GM18526 (cell line): ENCODE measurements around the gene SPRED3.

Experiments used
- POLR2A ChIP-seq: IDR thresholded peaks from 3 replicates; pipeline ENCODE4 v1.6.1; 2011; ENCODE audit not compliant: insufficient read length; ENCODE audit errors: extremely low read depth

The SPRED3 gene

GRCh38 chr19:38367041-38367440 is 21.5 kb upstream of the SPRED3 start:
- no peak for TF ChIP-seq POLR2A

DNA sequence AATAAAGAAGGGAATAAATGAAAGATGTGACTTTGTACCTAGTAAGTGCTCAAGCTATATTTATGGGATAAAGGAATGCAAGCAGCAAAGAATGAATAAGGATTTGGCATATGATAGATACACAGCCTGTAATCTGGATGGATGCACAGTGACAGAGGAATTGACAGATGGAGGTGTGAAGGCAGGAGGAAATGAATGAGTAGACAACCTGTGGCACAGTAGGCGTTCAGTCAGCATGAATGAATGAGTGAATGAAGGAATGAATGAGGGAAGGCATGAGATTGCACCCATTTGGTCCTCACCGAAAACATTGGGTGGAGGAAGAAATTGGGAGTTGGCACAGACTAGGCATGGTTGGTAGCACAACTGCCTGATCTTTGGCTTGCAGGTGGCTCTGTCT is 18.9 kb upstream of the SPRED3 start:
- no peak for TF ChIP-seq POLR2A

DNA sequence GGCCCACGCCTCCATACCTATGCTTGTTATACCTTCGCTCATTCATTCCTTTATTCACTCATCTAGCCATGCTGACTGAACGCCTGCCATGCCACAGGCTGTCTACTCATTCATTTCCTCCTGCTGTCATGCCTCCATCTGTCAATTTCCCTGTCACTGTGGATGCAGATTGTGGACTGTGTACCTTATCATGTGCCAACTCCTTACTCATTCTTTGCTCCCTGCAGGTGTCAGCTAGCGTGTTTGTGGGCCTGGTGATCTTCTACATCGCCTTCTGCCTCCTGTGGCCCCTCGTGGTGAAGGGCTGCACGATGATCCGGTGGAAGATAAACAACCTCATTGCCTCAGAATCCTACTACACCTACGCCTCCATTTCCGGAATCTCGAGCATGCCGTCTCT is 18.2 kb upstream of the SPRED3 start:
- no peak for TF ChIP-seq POLR2A

DNA sequence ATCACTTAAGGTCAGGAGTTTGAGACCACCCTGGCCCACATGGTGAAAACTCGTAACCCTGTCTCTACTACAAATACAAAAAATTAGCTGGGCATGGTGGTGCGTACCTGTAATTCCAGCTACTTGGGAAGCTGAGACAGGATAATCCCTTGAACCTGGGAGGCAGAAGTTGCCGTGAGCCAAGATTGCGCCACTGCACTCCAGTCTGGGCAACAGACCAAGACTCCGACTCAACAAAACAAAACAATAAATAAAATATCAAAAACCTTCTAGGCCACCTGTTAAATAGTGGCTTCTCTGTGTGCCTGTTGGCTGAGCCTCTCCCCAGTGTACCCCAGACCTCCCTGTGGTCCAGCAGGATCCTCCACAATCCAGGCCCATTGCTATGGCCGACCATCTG is 17.4 kb upstream of the SPRED3 start:
- TF ChIP-seq POLR2A = no peak

GRCh38 chr19:38373907-38374331 is 14.6 kb upstream of the SPRED3 start:
- no peak for TF ChIP-seq POLR2A

DNA sequence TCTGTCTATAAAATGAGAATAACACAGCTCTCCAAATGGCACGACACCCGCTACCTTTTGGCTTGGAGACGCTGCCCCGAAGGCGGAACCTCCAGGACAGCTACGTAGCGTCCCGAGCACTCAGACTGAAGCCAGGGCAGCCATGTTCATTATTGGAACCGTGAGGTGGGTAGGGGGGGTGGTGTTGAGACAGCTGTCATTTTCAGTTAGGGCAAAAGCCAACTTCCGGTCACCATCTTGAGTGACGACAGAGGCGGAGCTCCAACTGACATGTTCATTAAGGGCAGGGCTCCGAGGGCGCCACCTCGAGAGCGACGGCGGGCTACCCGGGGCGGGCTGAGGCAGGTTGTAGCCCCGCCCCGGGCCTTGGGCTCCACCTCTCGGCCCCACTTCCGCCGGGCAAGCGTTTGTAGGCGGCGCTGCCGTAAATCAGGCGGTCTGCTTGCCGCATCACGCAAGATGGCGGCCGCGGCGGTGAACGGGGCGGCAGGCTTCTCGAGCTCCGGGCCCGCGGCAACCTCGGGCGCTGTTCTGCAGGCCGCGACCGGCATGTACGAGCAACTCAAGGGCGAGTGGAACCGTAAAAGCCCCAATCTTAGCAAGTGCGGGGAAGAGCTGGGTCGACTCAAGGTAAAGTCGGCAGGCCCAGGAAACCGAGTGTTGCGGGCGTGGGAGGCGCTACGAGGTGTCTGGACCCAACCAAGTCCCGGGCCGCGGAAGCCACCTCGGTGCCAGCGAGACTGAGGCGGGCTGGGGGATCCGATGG is 14.0 kb upstream of the SPRED3 start, which contains the start of gene PSMD8:
Gene PSMD8, plus strand, starts transcription at position 240 of the 766 bp plus-strand sequence. Its CDS starts 31 bp downstream, at position 271.
- TF ChIP-seq POLR2A = peak; percentile 96

GRCh38 chr19:38375098-38375493 is 13.4 kb upstream of the SPRED3 start:
- no peak for TF ChIP-seq POLR2A

DNA sequence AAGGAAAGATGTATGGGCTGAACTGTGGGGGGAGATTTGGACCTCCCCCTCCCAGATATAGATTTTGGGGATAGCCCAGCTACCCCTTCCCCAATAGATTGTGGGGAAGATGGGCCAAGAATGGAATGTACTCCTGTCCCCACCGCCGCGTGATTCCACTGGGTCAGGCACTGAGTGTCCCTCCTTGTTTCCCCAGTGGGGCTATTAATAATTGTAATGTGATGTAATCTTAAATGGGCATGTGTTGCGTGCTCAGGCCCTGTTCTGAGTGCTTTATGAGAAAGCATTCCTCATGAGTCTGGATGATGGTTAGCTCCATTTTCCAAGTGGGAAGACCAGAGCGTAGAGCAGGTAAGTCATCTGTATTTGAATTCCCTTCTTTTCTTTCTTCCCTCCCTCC is 12.7 kb upstream of the SPRED3 start:
- no peak for TF ChIP-seq POLR2A

DNA sequence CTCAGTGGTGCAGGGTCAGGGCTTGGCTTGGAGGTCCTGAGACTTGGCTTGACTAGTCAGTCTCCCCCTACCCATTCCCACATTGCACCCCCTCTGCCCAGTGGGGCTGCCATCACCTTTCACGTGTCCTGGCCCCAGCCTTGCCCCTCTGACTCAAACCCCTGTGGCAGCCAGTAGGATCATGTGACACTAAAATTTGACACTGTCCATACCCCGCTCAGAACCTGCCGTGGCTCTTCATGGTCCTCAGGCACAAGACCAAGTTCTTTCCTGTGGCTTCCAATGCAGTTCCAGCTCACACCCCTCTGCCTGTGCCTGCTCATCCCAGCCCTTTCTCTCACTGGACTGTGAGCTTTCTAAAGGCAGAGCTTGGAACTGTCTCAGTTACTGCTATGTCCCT is 11.9 kb upstream of the SPRED3 start:
- TF ChIP-seq POLR2A = no peak

DNA sequence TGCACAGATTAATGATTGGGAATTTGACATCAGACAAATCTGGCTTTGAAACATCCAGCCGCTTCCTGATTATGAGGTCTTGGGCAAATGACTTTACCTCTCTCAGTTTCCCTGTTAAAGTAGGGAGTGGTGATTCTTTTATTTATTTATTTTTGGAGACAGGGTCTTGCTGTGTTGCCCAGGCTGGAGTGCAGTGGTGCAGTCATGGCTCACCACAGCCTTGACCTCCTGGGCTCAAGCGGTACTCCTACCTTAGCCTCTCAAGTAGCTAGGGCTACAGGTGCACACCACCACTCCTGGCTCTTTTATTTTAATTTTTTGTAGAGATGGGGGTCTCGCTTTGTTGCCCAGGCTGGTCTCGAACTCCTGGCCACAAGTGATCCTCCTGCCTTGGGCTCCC is 11.4 kb upstream of the SPRED3 start:
- TF ChIP-seq POLR2A = no peak

DNA sequence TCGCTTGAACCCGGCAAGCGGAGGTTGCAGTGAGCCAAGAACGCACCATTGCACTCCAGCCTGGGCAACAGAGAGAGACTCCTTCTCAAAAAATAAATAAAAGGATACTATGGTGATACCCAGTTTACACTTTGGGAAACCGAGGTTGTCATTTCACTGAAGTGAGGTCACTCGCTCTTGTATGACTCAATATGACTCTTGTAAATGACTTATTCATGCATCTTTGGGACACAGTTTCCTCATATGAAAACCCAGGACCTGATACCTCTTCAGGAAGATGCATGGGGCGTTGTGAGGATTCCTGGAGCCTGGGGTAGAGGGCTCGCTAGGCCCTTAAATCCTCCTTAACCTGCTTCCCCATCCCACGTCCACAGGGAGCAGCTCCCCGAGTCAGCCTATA is 9.6 kb upstream of the SPRED3 start:
- no peak for TF ChIP-seq POLR2A

GRCh38 chr19:38381138-38381537 is 7.4 kb upstream of the SPRED3 start:
- no peak for TF ChIP-seq POLR2A

DNA sequence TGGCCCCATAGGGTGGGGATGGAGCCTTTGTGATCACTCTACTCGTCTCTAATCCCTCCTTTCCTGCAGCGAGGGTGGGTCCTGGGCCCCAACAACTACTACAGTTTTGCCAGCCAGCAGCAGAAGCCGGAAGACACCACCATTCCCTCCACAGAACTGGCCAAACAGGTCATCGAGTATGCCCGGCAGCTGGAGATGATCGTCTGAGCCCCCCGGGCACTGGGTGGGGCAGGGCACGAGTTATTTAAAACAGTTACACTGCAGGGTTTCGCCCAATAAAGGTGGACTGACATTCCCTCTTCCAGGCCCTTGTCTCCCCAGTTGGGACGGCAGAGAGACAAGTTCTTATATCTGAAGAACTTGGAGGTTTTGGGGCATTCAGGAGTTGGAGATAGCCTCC is 5.3 kb upstream of the SPRED3 start:
- TF ChIP-seq POLR2A = no peak

- no peak for TF ChIP-seq POLR2A
Measured at GRCh38 chr19:38383743-38384142, 4.8 kb upstream of the SPRED3 start.

DNA sequence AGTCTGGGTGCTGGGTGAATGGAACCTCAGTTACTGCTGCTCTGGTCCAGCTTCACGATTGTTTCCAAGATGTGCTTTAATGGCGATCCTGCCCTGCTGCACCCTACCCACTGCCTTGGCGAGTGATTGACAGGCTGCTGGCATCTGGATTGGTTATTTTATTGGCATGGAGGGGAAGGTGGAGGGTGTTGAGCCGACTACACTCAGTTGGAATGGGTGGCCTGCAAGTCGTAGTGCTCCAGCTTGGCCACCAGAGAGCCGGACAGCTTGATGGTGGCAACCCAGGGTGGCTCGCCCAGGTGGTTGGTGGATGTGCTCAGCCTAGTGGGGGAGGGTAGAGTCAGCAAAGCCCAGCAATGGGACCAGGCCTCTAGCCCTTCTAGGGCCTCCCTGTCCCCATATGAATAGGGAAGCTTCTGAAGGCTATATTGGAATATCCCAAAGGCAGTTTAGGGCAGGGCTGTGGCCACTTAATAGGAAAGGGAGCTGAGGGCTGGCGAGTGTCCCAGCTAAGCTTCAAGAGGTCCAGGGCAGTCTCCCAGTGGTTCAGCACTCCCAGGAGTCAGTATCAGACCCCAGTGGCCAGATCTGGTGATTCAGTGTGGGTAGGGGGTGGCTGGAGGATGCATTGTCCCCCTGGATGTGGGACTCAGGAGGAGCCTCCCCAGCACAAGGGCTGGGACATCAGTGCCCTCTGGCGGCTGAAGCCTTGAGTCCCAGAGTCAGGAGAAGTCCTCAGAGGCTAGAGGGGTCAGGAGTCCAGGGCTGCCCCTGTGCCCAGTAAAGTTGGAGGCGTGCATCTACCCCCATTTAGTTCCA is 4.1 kb upstream of the SPRED3 start:
- no peak for TF ChIP-seq POLR2A

- no peak for TF ChIP-seq POLR2A
Measured at GRCh38 chr19:38385057-38385803, 3.3 kb upstream of the SPRED3 start.

DNA sequence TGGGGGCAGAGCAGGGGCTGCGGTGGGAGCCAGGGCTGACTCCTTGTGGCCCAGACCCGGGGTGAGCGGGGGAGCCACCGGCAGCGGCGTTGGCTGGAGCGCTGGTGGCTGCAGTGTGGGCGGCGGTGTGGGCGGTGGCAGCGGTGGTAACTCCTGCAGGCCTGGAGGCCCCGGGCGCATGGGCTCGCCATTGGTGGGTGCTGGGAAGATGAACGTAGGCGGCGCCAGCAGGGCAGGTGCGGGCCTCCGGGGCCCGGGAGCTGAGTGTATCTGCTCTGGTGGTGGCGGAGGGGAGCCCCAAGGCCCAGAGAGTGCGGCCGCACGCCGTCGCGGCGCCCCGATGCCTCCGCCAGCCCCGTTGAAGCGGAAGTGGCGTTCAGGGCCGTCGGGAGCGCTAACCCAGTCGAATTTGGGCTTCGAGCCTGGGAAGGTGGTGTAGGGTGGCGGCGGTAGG is 2.7 kb upstream of the SPRED3 start:
- TF ChIP-seq POLR2A = no peak
